ENCODE data around the gene MRO.

DNA sequence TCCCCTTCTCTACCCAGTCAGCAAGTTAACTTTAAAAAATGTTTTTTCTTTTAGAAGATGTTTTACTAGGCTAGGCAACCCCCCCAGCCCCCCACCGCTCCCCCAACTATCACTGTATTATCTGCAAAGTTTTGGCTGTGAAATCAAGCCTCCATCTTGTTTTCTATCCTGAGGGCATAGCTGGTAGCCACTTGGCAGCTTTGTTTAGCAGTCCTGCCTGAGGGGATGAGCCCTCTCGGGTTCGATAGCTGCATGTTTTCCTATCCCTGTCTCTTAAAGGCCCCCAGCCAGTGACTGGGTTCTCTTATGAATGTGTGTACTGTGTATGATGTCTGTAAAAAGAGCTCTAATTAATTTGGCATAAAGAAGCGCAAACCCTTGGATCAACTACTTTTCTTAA, 43.4 kb downstream of the MRO start:
- TF ChIP-seq CTCF (IDR thresholded peaks at IDR 0.05) (no peak), POLR2AphosphoS5 (IDR thresholded peaks at IDR 0.05) (no peak)
